HCT116 (cell line): ENCODE measurements around the gene ZNF655. TPM values are rescaled to one million over a fixed set of nuclear protein-coding genes. Genes with fewer than 3 reads are reported as not detected.

Source experiments
- ATAC-seq: fragments of 200-7000 bp; cut with Tn5 transposase; 2 replicates; pipeline ENCODE4 v1.9.1; 2020; ENCODE audit warnings: mild to moderate bottlenecking, moderate library complexity
- BruUV-seq: library from RNA; stranded (reverse); fragments of 400-500 nt; replicated peaks from 2 replicates; lab custom pipeline; 2021; lab: Mats Ljungman, UMichigan
- CTCF ChIA-PET: fragments of 300-600 bp; sonication (Branson Sonifier 250); formaldehyde crosslinking; loops from one replicate; lab custom pipeline; 2021; ENCODE audit warnings: antibody characterized with exemption; lab: Charles Lee
- POLR2A ChIA-PET: fragments of 300-600, 350-600 bp; sonication (Branson Sonifier 250); formaldehyde crosslinking; loops from one replicate; lab custom pipeline; 2021; ENCODE audit warnings: antibody characterized with exemption; lab: Charles Lee
- RAD21 ChIA-PET, 2 experiments: fragments of 300-600 bp; sonication (Branson Sonifier 250); formaldehyde crosslinking; loops; one replicate each; lab custom pipeline; 2023; ENCODE audit warnings: low total read pairs in 2 of 2; ENCODE audit not compliant: uncharacterized antibody in 2 of 2, unreplicated experiment in 2 of 2, low non-redundant PET in 1 of 2; lab: Charles Lee
- DNase-seq: peaks from one replicate; pipeline ENCODE4 v3.0.0-alpha.2; 2010; ENCODE audit warnings: low read depth, low spot score
- H2AFZ ChIP-seq: fragments of 200-600 bp; shearing (Covaris generic), sonication (generic); 2 replicates; pipeline ENCODE4 v1.6.1; 2017; ENCODE audit warnings: low read depth, mixed run types, mixed read lengths, antibody characterized with exemption, low read length; ENCODE audit not compliant: poor library complexity, severe bottlenecking
- H3K27ac ChIP-seq: 2 replicates; pipeline ENCODE4 v1.5.1; 2012; ENCODE audit warnings: low read depth, low read length
- H3K27me3 ChIP-seq: fragments of 200-600 bp; sonication (generic); 2 replicates; pipeline ENCODE4 v1.6.1; 2016; ENCODE audit warnings: mixed run types, low read length, mixed read lengths; ENCODE audit not compliant: insufficient read depth
- H3K36me3 ChIP-seq, 2 experiments: fragments of 200-500 bp in 1 of 2; fragments of 200-600 bp in 1 of 2; sonication (Bioruptor generic) in 1 of 2; sonication (generic) in 1 of 2; 2 replicates each; pipeline versions ENCODE4 v1.5.1 to v1.6.1; 2014 to 2016; ENCODE audit warnings: low read length in 2 of 2, inconsistent platforms in 1 of 2, mixed read lengths in 1 of 2, mixed run types in 1 of 2; ENCODE audit not compliant: insufficient read depth in 2 of 2, control insufficient read depth in 1 of 2
- H3K4me1 ChIP-seq, 2 experiments: fragments of 200-600 bp in 1 of 2; sonication (generic) in 1 of 2; 2 replicates each; pipeline versions ENCODE4 v1.5.1 to v1.6.1; 2012 to 2017; ENCODE audit warnings: low read length in 2 of 2, inconsistent platforms in 1 of 2, mild to moderate bottlenecking in 1 of 2, mixed read lengths in 1 of 2, mixed run types in 1 of 2, moderate library complexity in 1 of 2; ENCODE audit not compliant: insufficient read depth in 2 of 2, control insufficient read depth in 1 of 2
- H3K4me2 ChIP-seq: fragments of 200-600 bp; sonication (generic); 2 replicates; pipeline ENCODE4 v1.6.1; 2017; ENCODE audit warnings: mixed run types, low read length, mixed read lengths
- H3K4me3 ChIP-seq, 2 experiments: fragments of 200-600 bp in 1 of 2; sonication (generic) in 1 of 2; replicated peaks in 1 of 2; 2 replicates each; pipeline ENCODE4 v1.5.1; 2011 to 2016; ENCODE audit warnings: low read length in 2 of 2, control low read depth in 1 of 2, low read depth in 1 of 2, mild to moderate bottlenecking in 1 of 2, mixed read lengths in 1 of 2, mixed run types in 1 of 2
- H3K79me2 ChIP-seq: fragments of 200-600 bp; sonication (generic); 2 replicates; pipeline ENCODE4 v1.6.1; 2017; ENCODE audit warnings: mild to moderate bottlenecking, mixed run types, low read length, moderate library complexity, mixed read lengths; ENCODE audit not compliant: insufficient read depth
- H3K9ac ChIP-seq: fragments of 200-600 bp; sonication (generic); 2 replicates; pipeline ENCODE4 v1.6.1; 2016; ENCODE audit warnings: low read length, mixed read lengths
- H3K9me2 ChIP-seq: fragments of 200-600 bp; sonication (generic), shearing (Covaris generic); 2 replicates; pipeline ENCODE4 v1.6.1; 2017; ENCODE audit warnings: mixed run types, mild to moderate bottlenecking, moderate library complexity; ENCODE audit not compliant: insufficient read depth
- H3K9me3 ChIP-seq, 2 experiments: fragments of 200-500 bp in 1 of 2; fragments of 200-600 bp in 1 of 2; sonication (Bioruptor generic) in 1 of 2; sonication (generic) in 1 of 2; 2 replicates each; pipeline ENCODE4 v1.6.1; 2014 to 2017; ENCODE audit warnings: low read length in 2 of 2, mixed read lengths in 2 of 2, inconsistent platforms in 1 of 2, low read depth in 1 of 2, mild to moderate bottlenecking in 1 of 2, mixed run types in 1 of 2, moderate library complexity in 1 of 2; ENCODE audit not compliant: control insufficient read depth in 1 of 2, insufficient read depth in 1 of 2
- H4K20me1 ChIP-seq: fragments of 200-600 bp; sonication (generic), shearing (Covaris generic); 2 replicates; pipeline ENCODE4 v1.6.1; 2017; ENCODE audit warnings: mixed run types, mild to moderate bottlenecking, moderate library complexity; ENCODE audit not compliant: insufficient read depth
- CBX3 ChIP-seq: IDR thresholded peaks from 2 replicates; pipeline ENCODE4 v1.6.1; 2012; ENCODE audit warnings: low read depth
- EZH2 ChIP-seq: fragments of 200-600 bp; sonication (generic); IDR thresholded peaks from 2 replicates; pipeline ENCODE4 v1.6.1; 2017; ENCODE audit warnings: antibody characterized with exemption, mixed run types
- EZH2phosphoT487 ChIP-seq: fragments of 200-600 bp; IDR thresholded peaks from 2 replicates; pipeline ENCODE4 v1.6.1; 2018; ENCODE audit warnings: antibody characterized with exemption, borderline replicate concordance
- JUND ChIP-seq: IDR thresholded peaks from 2 replicates; pipeline ENCODE4 v1.6.1; 2012
- RAD21 ChIP-seq: IDR thresholded peaks from 2 replicates; pipeline ENCODE4 v1.6.1; 2012; ENCODE audit warnings: low read depth, mild to moderate bottlenecking
- SP1 ChIP-seq: IDR thresholded peaks from 2 replicates; pipeline ENCODE4 v1.6.1; 2012; ENCODE audit warnings: low read depth
- TCF7L2 ChIP-seq: IDR thresholded peaks from 2 replicates; pipeline ENCODE4 v1.7.0; 2011; ENCODE audit warnings: borderline replicate concordance, inconsistent platforms; ENCODE audit not compliant: insufficient read depth, insufficient read length; ENCODE audit errors: extremely low read depth
- YY1 ChIP-seq: IDR thresholded peaks from 2 replicates; pipeline ENCODE4 v1.6.1; 2011; ENCODE audit warnings: low read length, low read depth, moderate library complexity, mild to moderate bottlenecking; ENCODE audit not compliant: insufficient replicate concordance; ENCODE audit errors: extremely low read depth
- ZBTB33 ChIP-seq: IDR thresholded peaks from 2 replicates; pipeline ENCODE4 v1.6.1; 2011; ENCODE audit warnings: mild to moderate bottlenecking, low read length, moderate library complexity; ENCODE audit not compliant: insufficient replicate concordance; ENCODE audit errors: extremely low read depth
- intact Hi-C: fragments of 100-400 bp; cut with micrococcal nuclease; formaldehyde crosslinking; loops from 2 replicates; pipeline ENCODE4 v1.10.0; 2022
- total RNA-seq: library from RNA; stranded (reverse); gene quantifications from one replicate; pipeline ENCODE4 v1.2.1, GENCODE V29; 2021; ENCODE audit not compliant: unreplicated experiment

The ZNF655 gene
- total RNA-seq, 1 experiment from 2014 or later: 45.0 TPM

- no peaks in the 10 kb centered on the region for H3K4me1 ChIP-seq
- H3K79me2 ChIP-seq: peaks cover 31% of the 10 kb centered on the region
- intact Hi-C loops: no loop called here
- no peak for DNase-seq
- H3K36me3 ChIP-seq: peaks cover 55 to 60% of the 10 kb centered on the region in 2 experiments; a peak in 3 of 4 replicates
- TF ChIP-seq ZBTB33: no peak
- TF ChIP-seq EZH2: no peak
- TF ChIP-seq SP1: no peak
- no peak for TF ChIP-seq YY1
- TF ChIP-seq EZH2phosphoT487: no peak
- no peak for TF ChIP-seq TCF7L2
- no peak for TF ChIP-seq JUND
- no peak overlapping the region for H3K27ac ChIP-seq
- RAD21 ChIA-PET: no interaction called here
- no peaks in the 10 kb centered on the region for H3K9me3 ChIP-seq
- no peak overlapping the region for H3K4me2 ChIP-seq
- CTCF ChIA-PET: no interaction called here
- no peak overlapping the region for H3K9ac ChIP-seq
- BruUV-seq: no TSS peak
- no peaks in the 10 kb centered on the region for H3K9me2 ChIP-seq
- POLR2A ChIA-PET: no interaction called here
- no peak overlapping the region for H2AFZ ChIP-seq
- no peak overlapping the region for H3K4me3 ChIP-seq
- no peaks in the 10 kb centered on the region for H4K20me1 ChIP-seq
- H3K27me3 ChIP-seq: no peaks in the 10 kb centered on the region
- ATAC-seq: no peak
Measured at GRCh38 chr7:99624484-99624883, 66.0 kb downstream of the ZNF655 start.

GRCh38 chr7:99625321-99625720 lies 66.9 kb downstream of the ZNF655 start:
- POLR2A ChIA-PET: no interaction called here
- Histone ChIP-seq H3K27ac (no peak overlapping the region), H4K20me1 (no peaks in the 10 kb centered on the region), H3K9ac (no peak overlapping the region), H3K4me1 (no peaks in the 10 kb centered on the region), H3K4me3 (no peak overlapping the region)
- intact Hi-C loops: no loop called here
- DNase-seq: no peak
- TF ChIP-seq EZH2phosphoT487: no peak
- TF ChIP-seq CBX3: no peak
- no peak for TF ChIP-seq EZH2
- no peak for TF ChIP-seq RAD21
- TF ChIP-seq SP1: no peak
- TF ChIP-seq, all 23 proteins: peak for 0
- H3K36me3 ChIP-seq: peaks cover 52 to 61% of the 10 kb centered on the region in 2 experiments; a peak in 3 of 4 replicates
- H3K9me3 ChIP-seq: no peaks in the 10 kb centered on the region
- CTCF ChIA-PET: no interaction called here
- ATAC-seq: no peak
- RAD21 ChIA-PET: no interaction called here
- no TSS peak for BruUV-seq
- no peak overlapping the region for H3K4me2 ChIP-seq
- H2AFZ ChIP-seq: no peak overlapping the region
- H3K9me2 ChIP-seq: no peaks in the 10 kb centered on the region
- H3K27me3 ChIP-seq: no peaks in the 10 kb centered on the region
- peaks cover 23% of the 10 kb centered on the region for H3K79me2 ChIP-seq
